Endodermal cell (in vitro differentiated cells): ENCODE results near the gene GRIK4. TPM values are rescaled to one million over a fixed set of nuclear protein-coding genes. Genes with fewer than 3 reads are reported as not detected.

Experiments
- DNase-seq: peaks from one replicate; pipeline ENCODE4 v3.0.0-alpha.2; 2017
- H3K27ac ChIP-seq: 2 replicates; pipeline ENCODE4 v1.5.1; 2013; ENCODE audit warnings: mild to moderate bottlenecking, low read depth, low read length, moderate library complexity
- H3K27me3 ChIP-seq: 2 replicates; pipeline ENCODE4 v1.6.1; 2013; ENCODE audit warnings: mild to moderate bottlenecking, low read length, moderate library complexity; ENCODE audit not compliant: insufficient read depth, control insufficient read depth, poor library complexity, severe bottlenecking
- H3K36me3 ChIP-seq: 2 replicates; pipeline ENCODE4 v1.7.0; 2013; ENCODE audit warnings: mild to moderate bottlenecking, low read length, moderate library complexity; ENCODE audit not compliant: control insufficient read depth, insufficient read depth
- H3K4me1 ChIP-seq: one replicate; pipeline ENCODE4 v1.7.0; 2013; ENCODE audit warnings: low read length; ENCODE audit not compliant: control insufficient read depth, insufficient read depth
- H3K4me3 ChIP-seq: 2 replicates; pipeline ENCODE4 v1.5.1; 2013; ENCODE audit warnings: mild to moderate bottlenecking, low read length, moderate library complexity
- H3K9ac ChIP-seq: 2 replicates; pipeline ENCODE4 v1.6.1; 2013; ENCODE audit warnings: mild to moderate bottlenecking, low read length, moderate library complexity; ENCODE audit not compliant: poor library complexity, severe bottlenecking; ENCODE audit errors: extremely low read depth
- H3K9me3 ChIP-seq: 2 replicates; pipeline ENCODE4 v1.6.1; 2013; ENCODE audit warnings: mild to moderate bottlenecking, low read length, moderate library complexity; ENCODE audit not compliant: control insufficient read depth
- H3K27ac Mint-ChIP-seq: 2 replicates; pipeline ENCODE4 v1.8.0; 2020; ENCODE audit warnings: mixed read lengths
- H3K27me3 Mint-ChIP-seq: 2 replicates; pipeline ENCODE4 v1.8.0; 2021; ENCODE audit warnings: mild to moderate bottlenecking, mixed read lengths; ENCODE audit not compliant: insufficient read depth
- H3K36me3 Mint-ChIP-seq: 2 replicates; pipeline ENCODE4 v1.8.0; 2020; ENCODE audit warnings: low read depth, mixed read lengths
- H3K4me1 Mint-ChIP-seq: 2 replicates; pipeline ENCODE4 v1.8.0; 2020; ENCODE audit warnings: mixed read lengths
- H3K4me3 Mint-ChIP-seq: 2 replicates; pipeline ENCODE4 v1.8.0; 2020; ENCODE audit warnings: mild to moderate bottlenecking, moderate library complexity, mixed read lengths
- H3K9me3 Mint-ChIP-seq: 2 replicates; pipeline ENCODE4 v1.8.0; 2020; ENCODE audit warnings: mild to moderate bottlenecking, mixed read lengths
- CTCF ChIP-seq: fragments of 200-600 bp; sonication (generic); conservative IDR thresholded peaks from 2 replicates; pipeline ENCODE4 v1.5.0; 2021; ENCODE audit warnings: antibody characterized with exemption, mild to moderate bottlenecking
- WGBS, 2 experiments: methylation state at CpG; one replicate each; pipeline versions ENCODE4 v1.1.5 to v1.1.7; 2013; ENCODE audit warnings: missing lambda C conversion rate in 2 of 2, mixed read lengths in 1 of 2; ENCODE audit not compliant: insufficient coverage in 1 of 2, insufficient read length in 1 of 2; 5-methylcytosine and 5-hydroxymethylcytosine counted together
- total RNA-seq, 2 donors: library from RNA; stranded (reverse); fragmentation: NEBNext Ultra II Directional in 1 of 2; extraction: Animal tissue kit (Norgen Biotek cat#: 25700) in 1 of 2; gene quantifications; 2 replicates in 1 of 2; 3 replicates in 1 of 2; pipeline ENCODE4 v1.2.1, GENCODE V29; 2021

The GRIK4 gene
- total RNA-seq, 2 donors from 2014 or later, result 1.7 to 3.5 TPM

- H3K27ac Mint-ChIP-seq, result no peak overlapping the region
- no peak overlapping the region for H3K9ac ChIP-seq
- peak; percentile 44 for DNase-seq
- no peak overlapping the region for H3K4me3 ChIP-seq
- no peaks in the 10 kb centered on the region for H3K4me1 ChIP-seq
- no peaks in the 10 kb centered on the region for H3K27me3 ChIP-seq
- no peaks in the 10 kb centered on the region for H3K4me1 Mint-ChIP-seq
- no peaks in the 10 kb centered on the region for H3K36me3 ChIP-seq
- no peak overlapping the region for H3K27ac ChIP-seq
- no peaks in the 10 kb centered on the region for H3K36me3 Mint-ChIP-seq
- peaks cover 5% of the 10 kb centered on the region for H3K9me3 Mint-ChIP-seq
- H3K27me3 Mint-ChIP-seq, result peaks cover 9% of the 10 kb centered on the region
- TF ChIP-seq CTCF, result no peak
- WGBS, 2 experiments, result 79 to 84% methylated on average over 6 to 7 of the region's 7 CpGs
- no peak overlapping the region for H3K4me3 Mint-ChIP-seq
- H3K9me3 ChIP-seq, result peaks cover 6% of the 10 kb centered on the region
Observed at GRCh38 chr11:120577624-120578363, 66.2 kb downstream of the GRIK4 start.

GRCh38 chr11:120578596-120579154 is 67.1 kb downstream of the GRIK4 start:
- Histone ChIP-seq H3K4me1 (no peaks in the 10 kb centered on the region), H3K9ac (no peak overlapping the region), H3K9me3 (peaks cover 15% of the 10 kb centered on the region), H3K4me3 (no peak overlapping the region), H3K36me3 (no peaks in the 10 kb centered on the region), H3K27ac (no peak overlapping the region), H3K27me3 (no peaks in the 10 kb centered on the region)
- H3K9me3 Mint-ChIP-seq, result peaks cover 14% of the 10 kb centered on the region
- no peak overlapping the region for H3K4me3 Mint-ChIP-seq
- no peaks in the 10 kb centered on the region for H3K36me3 Mint-ChIP-seq
- no peaks in the 10 kb centered on the region for H3K4me1 Mint-ChIP-seq
- peak; percentile 31 for DNase-seq
- peaks cover 9% of the 10 kb centered on the region for H3K27me3 Mint-ChIP-seq
- TF ChIP-seq CTCF, result no peak
- 86 to 91% methylated on average over 4 to 14 of the region's 14 CpGs for WGBS, 2 experiments
- H3K27ac Mint-ChIP-seq, result no peak overlapping the region

GRCh38 chr11:120579611-120580031 is 68.1 kb downstream of the GRIK4 start:
- Mint-ChIP-seq H3K27me3 (peaks cover 10% of the 10 kb centered on the region), H3K36me3 (no peaks in the 10 kb centered on the region), H3K4me1 (no peaks in the 10 kb centered on the region), H3K9me3 (peaks cover 20% of the 10 kb centered on the region), H3K4me3 (no peak overlapping the region), H3K27ac (no peak overlapping the region)
- Histone ChIP-seq H3K4me3 (no peak overlapping the region), H3K4me1 (no peaks in the 10 kb centered on the region), H3K36me3 (no peaks in the 10 kb centered on the region), H3K9ac (no peak overlapping the region), H3K9me3 (peaks cover 24% of the 10 kb centered on the region), H3K27ac (no peak overlapping the region), H3K27me3 (no peaks in the 10 kb centered on the region)
- DNase-seq, result no peak
- no peak for TF ChIP-seq CTCF
- WGBS, 2 experiments, result 92 to 93% methylated on average over 2 to 7 of the region's 7 CpGs
